ENCODE measurements around the gene CFAP74. TPM values are rescaled to one million over a fixed set of nuclear protein-coding genes. Genes with fewer than 3 reads are reported as not detected.

Gene CFAP74
- total and polyA plus RNA-seq, 9 of the 15 experiments (the other 6 are each of a cell fraction or from before 2014, with no cell fraction given), result 0.03 to 0.15 (median 0.05) TPM; not detected in 6

- TF ChIP-seq JUN (IDR thresholded peaks at IDR 0.05; ENCODE audit: borderline replicate concordance, low read depth, low read length) (no peak), JUN (CRISPR knock-in tag; IDR thresholded peaks at IDR 0.05; ENCODE audit: borderline replicate concordance) (no peak), ELF2 (CRISPR knock-in tag; IDR thresholded peaks at IDR 0.05) (no peak), NUFIP1 (IDR thresholded peaks at IDR 0.05; ENCODE audit: partially characterized antibody) (no peak), SNAPC5 (CRISPR knock-in tag; IDR thresholded peaks at IDR 0.05) (no peak), RNF219 (CRISPR knock-in tag; IDR thresholded peaks at IDR 0.05) (no peak), SRSF7 (optimal IDR thresholded peaks at IDR 0.05; ENCODE audit: low read depth, low read length) (no peak), KLF13 (tag; IDR thresholded peaks at IDR 0.05; ENCODE audit: borderline replicate concordance, low read depth) (no peak), CC2D1A (IDR thresholded peaks at IDR 0.05) (no peak), BRCA1 (IDR thresholded peaks at IDR 0.05) (no peak), BRCA1 (CRISPR knock-in tag; IDR thresholded peaks at IDR 0.05) (no peak), KAT2B (IDR thresholded peaks at IDR 0.05; ENCODE audit: low read depth, low read length) (no peak), MAFK (IDR thresholded peaks at IDR 0.05; ENCODE audit: low read length) (no peak), ZFP36 (IDR thresholded peaks at IDR 0.05; ENCODE audit: low read depth, low read length, partially characterized antibody) (no peak), NCOA1 (IDR thresholded peaks at IDR 0.05; ENCODE audit: low read depth) (no peak), SRSF3 (IDR thresholded peaks at IDR 0.05; ENCODE audit: insufficient read depth, low read length) (no peak), MYC (IDR thresholded peaks at IDR 0.05; ENCODE audit: low read depth, low read length) (peak; percentile 66), MYC (CRISPR knock-in tag; IDR thresholded peaks at IDR 0.05; ENCODE audit: borderline replicate concordance, low read depth) (no peak), ZNF583 (CRISPR knock-in tag; IDR thresholded peaks at IDR 0.05) (no peak), RAD21 (CRISPR knock-in tag; conservative IDR thresholded peaks at IDR 0.05 in 1 of 2, IDR thresholded peaks at IDR 0.05 in 1 of 2) (peak; percentile 65 to 86; a peak in 3 of 4 replicates), GTF2A2 (tag; IDR thresholded peaks at IDR 0.05) (no peak), MCM3 (IDR thresholded peaks at IDR 0.05) (no peak)
- TF ChIP-seq, protein P1, sequence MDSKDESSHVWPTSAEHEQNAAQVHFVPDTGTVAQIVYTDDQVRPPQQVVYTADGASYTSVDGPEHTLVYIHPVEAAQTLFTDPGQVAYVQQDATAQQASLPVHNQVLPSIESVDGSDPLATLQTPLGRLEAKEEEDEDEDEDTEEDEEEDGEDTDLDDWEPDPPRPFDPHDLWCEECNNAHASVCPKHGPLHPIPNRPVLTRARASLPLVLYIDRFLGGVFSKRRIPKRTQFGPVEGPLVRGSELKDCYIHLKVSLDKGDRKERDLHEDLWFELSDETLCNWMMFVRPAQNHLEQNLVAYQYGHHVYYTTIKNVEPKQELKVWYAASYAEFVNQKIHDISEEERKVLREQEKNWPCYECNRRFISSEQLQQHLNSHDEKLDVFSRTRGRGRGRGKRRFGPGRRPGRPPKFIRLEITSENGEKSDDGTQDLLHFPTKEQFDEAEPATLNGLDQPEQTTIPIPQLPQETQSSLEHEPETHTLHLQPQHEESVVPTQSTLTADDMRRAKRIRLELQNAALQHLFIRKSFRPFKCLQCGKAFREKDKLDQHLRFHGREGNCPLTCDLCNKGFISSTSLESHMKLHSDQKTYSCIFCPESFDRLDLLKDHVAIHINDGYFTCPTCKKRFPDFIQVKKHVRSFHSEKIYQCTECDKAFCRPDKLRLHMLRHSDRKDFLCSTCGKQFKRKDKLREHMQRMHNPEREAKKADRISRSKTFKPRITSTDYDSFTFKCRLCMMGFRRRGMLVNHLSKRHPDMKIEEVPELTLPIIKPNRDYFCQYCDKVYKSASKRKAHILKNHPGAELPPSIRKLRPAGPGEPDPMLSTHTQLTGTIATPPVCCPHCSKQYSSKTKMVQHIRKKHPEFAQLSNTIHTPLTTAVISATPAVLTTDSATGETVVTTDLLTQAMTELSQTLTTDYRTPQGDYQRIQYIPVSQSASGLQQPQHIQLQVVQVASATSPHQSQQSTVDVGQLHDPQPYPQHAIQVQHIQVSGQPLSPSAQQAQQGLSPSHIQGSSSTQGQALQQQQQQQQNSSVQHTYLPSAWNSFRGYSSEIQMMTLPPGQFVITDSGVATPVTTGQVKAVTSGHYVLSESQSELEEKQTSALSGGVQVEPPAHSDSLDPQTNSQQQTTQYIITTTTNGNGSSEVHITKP (IDR thresholded peaks at IDR 0.05; ENCODE audit: partially characterized antibody), result no peak
These were observed 41.1 kb upstream of the CFAP74 start (continued) for GRCh38 chr1:2044510-2045319.
